OCI-LY1 (cell line): Measurements from ENCODE around the gene PAX9.

Experiments used
- EZH2 ChIP-seq: fragments of 200-600 bp; sonication (generic), shearing (Covaris generic); IDR thresholded peaks from 2 replicates; pipeline ENCODE4 v1.8.0; 2017; ENCODE audit warnings: borderline replicate concordance, mixed run types, mild to moderate bottlenecking, antibody characterized with exemption, low read length, moderate library complexity, mixed read lengths
- TF ChIP-seq, protein P1 (sequence below): fragments of 200-600 bp; sonication (generic), shearing (Covaris generic); IDR thresholded peaks from 2 replicates; pipeline ENCODE4 v1.5.1; 2017; ENCODE audit warnings: mild to moderate bottlenecking, antibody characterized with exemption, low read length, moderate library complexity, mixed read lengths

DNA sequence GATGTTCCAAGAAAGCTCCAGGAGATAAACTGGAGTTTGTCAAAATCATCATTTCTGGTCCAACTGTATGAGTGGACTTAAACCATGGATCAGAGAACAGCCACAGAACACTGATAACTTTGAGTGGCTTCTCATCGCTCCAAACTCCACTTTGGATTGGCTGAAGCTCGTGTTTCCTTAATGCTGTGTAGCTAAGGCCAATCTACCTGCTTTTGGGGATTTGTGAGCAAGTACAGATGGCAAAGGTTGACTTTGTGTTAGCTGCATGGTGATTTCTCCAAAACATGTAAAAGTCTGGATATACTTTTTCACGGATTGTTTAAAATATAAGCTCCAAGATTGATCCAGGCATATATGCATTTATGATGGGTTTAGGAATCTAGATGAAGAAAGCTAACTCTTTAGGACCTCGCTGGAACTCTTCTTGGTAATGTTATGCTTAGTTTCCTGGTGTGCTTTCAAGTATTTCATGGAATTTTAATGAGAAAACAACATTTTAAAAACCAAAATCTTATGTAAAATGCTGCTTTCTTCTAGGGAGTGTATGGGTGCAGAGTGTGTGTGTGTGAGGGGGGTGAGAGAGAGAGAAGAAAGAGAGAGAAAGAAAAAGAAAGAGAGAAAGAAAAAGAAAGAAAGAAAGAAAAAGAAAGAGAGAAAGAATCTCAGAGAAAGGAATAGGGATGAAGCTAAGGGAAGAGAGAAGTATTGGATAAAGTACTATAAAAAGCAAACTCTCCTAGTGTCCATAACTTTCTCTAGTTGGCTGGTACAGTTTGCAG is 11.6 kb upstream of the PAX9 start:
- TF ChIP-seq, protein P1, sequence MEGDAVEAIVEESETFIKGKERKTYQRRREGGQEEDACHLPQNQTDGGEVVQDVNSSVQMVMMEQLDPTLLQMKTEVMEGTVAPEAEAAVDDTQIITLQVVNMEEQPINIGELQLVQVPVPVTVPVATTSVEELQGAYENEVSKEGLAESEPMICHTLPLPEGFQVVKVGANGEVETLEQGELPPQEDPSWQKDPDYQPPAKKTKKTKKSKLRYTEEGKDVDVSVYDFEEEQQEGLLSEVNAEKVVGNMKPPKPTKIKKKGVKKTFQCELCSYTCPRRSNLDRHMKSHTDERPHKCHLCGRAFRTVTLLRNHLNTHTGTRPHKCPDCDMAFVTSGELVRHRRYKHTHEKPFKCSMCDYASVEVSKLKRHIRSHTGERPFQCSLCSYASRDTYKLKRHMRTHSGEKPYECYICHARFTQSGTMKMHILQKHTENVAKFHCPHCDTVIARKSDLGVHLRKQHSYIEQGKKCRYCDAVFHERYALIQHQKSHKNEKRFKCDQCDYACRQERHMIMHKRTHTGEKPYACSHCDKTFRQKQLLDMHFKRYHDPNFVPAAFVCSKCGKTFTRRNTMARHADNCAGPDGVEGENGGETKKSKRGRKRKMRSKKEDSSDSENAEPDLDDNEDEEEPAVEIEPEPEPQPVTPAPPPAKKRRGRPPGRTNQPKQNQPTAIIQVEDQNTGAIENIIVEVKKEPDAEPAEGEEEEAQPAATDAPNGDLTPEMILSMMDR = no peak
- TF ChIP-seq EZH2 = no peak
